Measurements from ENCODE around the gene DDX1.

The DDX1 gene

GRCh38 chr2:15562354-15563031, 29.2 kb upstream of the DDX1 start:
- DNase-seq (ENCODE audit: low spot score), result no peak

- DNase-seq (ENCODE audit: low spot score), result no peak
Observed at GRCh38 chr2:15563227-15564100, 28.2 kb upstream of the DDX1 start.

GRCh38 chr2:15565392-15565791, 26.3 kb upstream of the DDX1 start:
- no peak for DNase-seq (ENCODE audit: low spot score)

GRCh38 chr2:15565994-15566671, 25.5 kb upstream of the DDX1 start:
- no peak for DNase-seq (ENCODE audit: low spot score)

- DNase-seq (ENCODE audit: low spot score), result no peak
Observed at GRCh38 chr2:15566912-15567311, 24.8 kb upstream of the DDX1 start.

GRCh38 chr2:15568874-15569273, 22.8 kb upstream of the DDX1 start:
- no peak for DNase-seq (ENCODE audit: low spot score)

- no peak for DNase-seq (ENCODE audit: low spot score)
Observed at GRCh38 chr2:15570104-15570503, 21.6 kb upstream of the DDX1 start.

- no peak for DNase-seq (ENCODE audit: low spot score)
Observed at GRCh38 chr2:15571729-15572128, 19.9 kb upstream of the DDX1 start.

GRCh38 chr2:15577071-15577735, 14.5 kb upstream of the DDX1 start:
- DNase-seq (ENCODE audit: low spot score), result peak; percentile 85

GRCh38 chr2:15579641-15580040, 12.0 kb upstream of the DDX1 start:
- DNase-seq (ENCODE audit: low spot score), result no peak

- no peak for DNase-seq (ENCODE audit: low spot score)
Observed at GRCh38 chr2:15580451-15580850, 11.2 kb upstream of the DDX1 start.

GRCh38 chr2:15582710-15583357, 8.8 kb upstream of the DDX1 start:
- DNase-seq (ENCODE audit: low spot score), result no peak

GRCh38 chr2:15583826-15584225, 7.8 kb upstream of the DDX1 start:
- DNase-seq (ENCODE audit: low spot score), result no peak

GRCh38 chr2:15584316-15584715, 7.4 kb upstream of the DDX1 start:
- DNase-seq (ENCODE audit: low spot score), result no peak

- DNase-seq (ENCODE audit: low spot score), result no peak
Observed at GRCh38 chr2:15584767-15585469, 6.8 kb upstream of the DDX1 start.

- no peak for DNase-seq (ENCODE audit: low spot score)
Observed at GRCh38 chr2:15588329-15588919, 3.2 kb upstream of the DDX1 start.

- no peak for DNase-seq (ENCODE audit: low spot score)
Observed at GRCh38 chr2:15591373-15591691, 336 bp upstream of the DDX1 start.

- no peak for DNase-seq (ENCODE audit: low spot score)
Observed at GRCh38 chr2:15593327-15593705, 1.6 kb downstream of the DDX1 start.

- DNase-seq (ENCODE audit: low spot score), result no peak
Observed at GRCh38 chr2:15594291-15595256, 2.9 kb downstream of the DDX1 start.

Data from CD4-positive, alpha-beta T cell treated with Interleukin-15 for 4 hours (primary cell).